Activated CD4-positive, alpha-beta memory T cell treated with anti-CD3 and anti-CD28 coated beads for 36 hours (primary cell): ENCODE data around the gene AMY1B. TPM values are rescaled to one million over a fixed set of nuclear protein-coding genes. Genes with fewer than 3 reads are reported as not detected.
"Not testable (repeated sequence)": the region's sequence is repeated elsewhere in the genome, so short reads cannot be mapped to it uniquely, and the experiment has no call there.

Experiments used
- CTCF ChIA-PET: fragments of 350-600 bp; sonication (Branson Sonifier 250); formaldehyde crosslinking; loops from one replicate; lab custom pipeline; 2021; ENCODE audit warnings: antibody characterized with exemption, inconsistent platforms; lab: Charles Lee
- POLR2A ChIA-PET: fragments of 350-600 bp; sonication (Branson Sonifier 250); formaldehyde crosslinking; loops from one replicate; lab custom pipeline; 2021; ENCODE audit warnings: antibody characterized with exemption; lab: Charles Lee
- DNase-seq: peaks from one replicate; pipeline ENCODE4 v3.0.0-alpha.2; 2020
- H3K27ac Mint-ChIP-seq: one replicate; pipeline ENCODE4 v1.8.0; 2021; ENCODE audit warnings: mixed read lengths
- H3K27me3 Mint-ChIP-seq: one replicate; pipeline ENCODE4 v1.8.0; 2021; ENCODE audit warnings: mixed read lengths
- H3K36me3 Mint-ChIP-seq: one replicate; pipeline ENCODE4 v1.8.0; 2021; ENCODE audit warnings: mixed read lengths
- H3K4me1 Mint-ChIP-seq: one replicate; pipeline ENCODE4 v1.8.0; 2021; ENCODE audit warnings: low read depth, mixed read lengths
- H3K4me3 Mint-ChIP-seq: one replicate; pipeline ENCODE4 v1.8.0; 2021; ENCODE audit warnings: mild to moderate bottlenecking, mixed read lengths
- H3K9me3 Mint-ChIP-seq: one replicate; pipeline ENCODE4 v1.8.0; 2021; ENCODE audit warnings: mixed read lengths
- intact Hi-C: fragments of 100-400 bp; cut with micrococcal nuclease; formaldehyde crosslinking; loops from one replicate; pipeline ENCODE4 v1.15.1; 2023
- total RNA-seq, 2 experiments: library from RNA; stranded (reverse); gene quantifications; one replicate each; pipeline ENCODE4 v1.2.3, GENCODE V29; 2021

Gene AMY1B
- not detected for total RNA-seq

GRCh38 chr1:103696110-103696509 is at the start of gene AMY1B:
TSS of gene AMY1B (minus strand) at chr1:103696210. CDS start at chr1:103695639, 571 bp downstream.
- H3K4me3 Mint-ChIP-seq, H3K27me3 Mint-ChIP-seq, H3K36me3 Mint-ChIP-seq, H3K9me3 Mint-ChIP-seq, POLR2A ChIA-PET, intact Hi-C loops, H3K4me1 Mint-ChIP-seq, DNase-seq, H3K27ac Mint-ChIP-seq, CTCF ChIA-PET: not testable (repeated sequence)

- H3K4me1 Mint-ChIP-seq, CTCF ChIA-PET, H3K36me3 Mint-ChIP-seq, H3K27ac Mint-ChIP-seq, intact Hi-C loops, H3K9me3 Mint-ChIP-seq, H3K4me3 Mint-ChIP-seq, DNase-seq, H3K27me3 Mint-ChIP-seq, POLR2A ChIA-PET: not testable (repeated sequence)
Measured at GRCh38 chr1:103745040-103745439, 49.0 kb upstream of the AMY1B start.

- POLR2A ChIA-PET, DNase-seq, H3K27me3 Mint-ChIP-seq, intact Hi-C loops, H3K9me3 Mint-ChIP-seq, CTCF ChIA-PET, H3K36me3 Mint-ChIP-seq, H3K4me1 Mint-ChIP-seq, H3K27ac Mint-ChIP-seq, H3K4me3 Mint-ChIP-seq: not testable (repeated sequence)
Measured at GRCh38 chr1:103744449-103744848, 48.4 kb upstream of the AMY1B start.

GRCh38 chr1:103738031-103738430 is 42.0 kb upstream of the AMY1B start:
- H3K4me3 Mint-ChIP-seq, intact Hi-C loops, H3K4me1 Mint-ChIP-seq, H3K9me3 Mint-ChIP-seq, DNase-seq, H3K27ac Mint-ChIP-seq, H3K27me3 Mint-ChIP-seq, CTCF ChIA-PET, H3K36me3 Mint-ChIP-seq, POLR2A ChIA-PET: not testable (repeated sequence)

GRCh38 chr1:103735334-103735733 is 39.3 kb upstream of the AMY1B start:
- POLR2A ChIA-PET, H3K4me3 Mint-ChIP-seq, CTCF ChIA-PET, H3K27ac Mint-ChIP-seq, H3K9me3 Mint-ChIP-seq, H3K4me1 Mint-ChIP-seq, intact Hi-C loops, H3K27me3 Mint-ChIP-seq, DNase-seq, H3K36me3 Mint-ChIP-seq: not testable (repeated sequence)

GRCh38 chr1:103721473-103721872 is 25.5 kb upstream of the AMY1B start:
- H3K27me3 Mint-ChIP-seq, H3K27ac Mint-ChIP-seq, CTCF ChIA-PET, H3K4me1 Mint-ChIP-seq, DNase-seq, POLR2A ChIA-PET, H3K36me3 Mint-ChIP-seq, H3K4me3 Mint-ChIP-seq, H3K9me3 Mint-ChIP-seq, intact Hi-C loops: not testable (repeated sequence)

GRCh38 chr1:103717404-103717803 is 21.4 kb upstream of the AMY1B start:
- H3K9me3 Mint-ChIP-seq, H3K27ac Mint-ChIP-seq, POLR2A ChIA-PET: not testable (repeated sequence)

GRCh38 chr1:103710381-103710780 is 14.4 kb upstream of the AMY1B start:
- POLR2A ChIA-PET, H3K27me3 Mint-ChIP-seq, CTCF ChIA-PET, DNase-seq, H3K27ac Mint-ChIP-seq, H3K9me3 Mint-ChIP-seq, H3K4me3 Mint-ChIP-seq, H3K4me1 Mint-ChIP-seq, intact Hi-C loops, H3K36me3 Mint-ChIP-seq: not testable (repeated sequence)

More at GRCh38 chr1:103717404-103717803, 21.4 kb upstream of the AMY1B start:
- H3K4me1 Mint-ChIP-seq, intact Hi-C loops, H3K36me3 Mint-ChIP-seq, DNase-seq, CTCF ChIA-PET, H3K27me3 Mint-ChIP-seq, H3K4me3 Mint-ChIP-seq: not testable (repeated sequence)

- CTCF ChIA-PET, H3K36me3 Mint-ChIP-seq, H3K27me3 Mint-ChIP-seq, POLR2A ChIA-PET, H3K4me1 Mint-ChIP-seq, H3K9me3 Mint-ChIP-seq, intact Hi-C loops, H3K27ac Mint-ChIP-seq, H3K4me3 Mint-ChIP-seq, DNase-seq: not testable (repeated sequence)
Measured at GRCh38 chr1:103707670-103708069, 11.7 kb upstream of the AMY1B start.

- H3K27me3 Mint-ChIP-seq, POLR2A ChIA-PET, DNase-seq, H3K4me3 Mint-ChIP-seq, H3K36me3 Mint-ChIP-seq, CTCF ChIA-PET, H3K4me1 Mint-ChIP-seq, intact Hi-C loops, H3K9me3 Mint-ChIP-seq, H3K27ac Mint-ChIP-seq: not testable (repeated sequence)
Measured at GRCh38 chr1:103701256-103701655, 5.2 kb upstream of the AMY1B start.

- H3K4me1 Mint-ChIP-seq, H3K27me3 Mint-ChIP-seq, H3K27ac Mint-ChIP-seq, H3K9me3 Mint-ChIP-seq, intact Hi-C loops, H3K4me3 Mint-ChIP-seq, CTCF ChIA-PET, POLR2A ChIA-PET, H3K36me3 Mint-ChIP-seq, DNase-seq: not testable (repeated sequence)
Measured at GRCh38 chr1:103700669-103701068, 4.7 kb upstream of the AMY1B start.

GRCh38 chr1:103697430-103697829 is 1.4 kb upstream of the AMY1B start:
- H3K9me3 Mint-ChIP-seq, CTCF ChIA-PET, H3K4me3 Mint-ChIP-seq, H3K27ac Mint-ChIP-seq, intact Hi-C loops, POLR2A ChIA-PET, H3K36me3 Mint-ChIP-seq, H3K27me3 Mint-ChIP-seq, DNase-seq, H3K4me1 Mint-ChIP-seq: not testable (repeated sequence)

GRCh38 chr1:103676335-103676734 is 19.7 kb downstream of the AMY1B start:
- H3K27ac Mint-ChIP-seq, H3K36me3 Mint-ChIP-seq, CTCF ChIA-PET, intact Hi-C loops, H3K9me3 Mint-ChIP-seq, H3K27me3 Mint-ChIP-seq, H3K4me1 Mint-ChIP-seq, POLR2A ChIA-PET, DNase-seq, H3K4me3 Mint-ChIP-seq: not testable (repeated sequence)
